H1 (cell line): ENCODE data around the gene SPOUT1. TPM values are rescaled to one million over a fixed set of nuclear protein-coding genes. Genes with fewer than 3 reads are reported as not detected.

ENCODE experiments used
- CTCF ChIA-PET: fragments of 300-600 bp; sonication (Branson Sonifier 250); formaldehyde crosslinking; loops from one replicate; lab custom pipeline; 2021; ENCODE audit not compliant: partially characterized antibody; lab: Charles Lee
- POLR2A ChIA-PET: fragments of 300-600 bp; sonication (Branson Sonifier 250); formaldehyde crosslinking; loops from one replicate; lab custom pipeline; 2021; ENCODE audit warnings: inconsistent platforms; ENCODE audit not compliant: partially characterized antibody; lab: Charles Lee
- DNase-seq, 2 experiments: peaks; one replicate each; pipeline versions ENCODE4 v3.0.0 to v3.0.0-alpha.2; 2010 to 2022; ENCODE audit warnings: low spot score in 2 of 2, low read depth in 1 of 2, mixed read lengths in 1 of 2
- FAIRE-seq: peaks from 2 replicates; lab custom pipeline; 2011; peaks lifted over from hg19 to GRCh38; lab: Jason Lieb, UNC
- H2AFZ ChIP-seq: 2 replicates; pipeline ENCODE4 v1.8.1; 2012; ENCODE audit warnings: low read length, inconsistent platforms
- H2AK5ac ChIP-seq: 2 replicates; pipeline ENCODE4 v1.6.1; 2013; ENCODE audit warnings: low read depth, low read length
- H2BK120ac ChIP-seq: replicated peaks from 2 replicates; pipeline ENCODE3; 2013; ENCODE audit warnings: low read depth, low read length, inconsistent platforms
- H2BK12ac ChIP-seq: 2 replicates; pipeline ENCODE4 v1.6.1; 2013; ENCODE audit warnings: low read depth, low read length
- H2BK15ac ChIP-seq: 2 replicates; pipeline ENCODE4 v1.6.1; 2013; ENCODE audit warnings: low read length
- H2BK20ac ChIP-seq: 2 replicates; pipeline ENCODE4 v1.6.1; 2013; ENCODE audit warnings: low read length
- H2BK5ac ChIP-seq: 2 replicates; pipeline ENCODE4 v1.6.1; 2013; ENCODE audit warnings: low read depth, low read length
- H3K14ac ChIP-seq: 2 replicates; pipeline ENCODE4 v1.6.1; 2013; ENCODE audit warnings: inconsistent platforms; ENCODE audit not compliant: insufficient read length
- H3K18ac ChIP-seq: 2 replicates; pipeline ENCODE4 v1.6.1; 2013; ENCODE audit warnings: low read length; ENCODE audit errors: extremely low read depth
- H3K23ac ChIP-seq: 2 replicates; pipeline ENCODE4 v1.6.1; 2013; ENCODE audit warnings: inconsistent platforms; ENCODE audit not compliant: insufficient read length
- H3K23me2 ChIP-seq: 2 replicates; pipeline ENCODE4 v1.6.1; 2013; ENCODE audit warnings: low read depth, low read length
- H3K27ac ChIP-seq: 2 replicates; pipeline ENCODE4 v1.6.1; 2011; ENCODE audit warnings: low read depth, low read length, inconsistent platforms
- H3K27me3 ChIP-seq, 4 experiments: replicated peaks in 1 of 4; 1 replicate in 1 of 4; 2 replicates in 3 of 4; pipeline versions ENCODE4 v1.6.1 to v1.8.1; 2011 to 2013; ENCODE audit warnings: low read length in 3 of 4, mild to moderate bottlenecking in 3 of 4, inconsistent platforms in 2 of 4, mixed read lengths in 2 of 4, moderate library complexity in 1 of 4; ENCODE audit not compliant: control insufficient read depth in 3 of 4, insufficient read depth in 3 of 4; ENCODE audit errors: extremely low read depth in 1 of 4
- H3K36me3 ChIP-seq, 4 experiments: 2 replicates each; pipeline versions ENCODE4 v1.6.1 to v1.8.1; 2011 to 2013; ENCODE audit warnings: mild to moderate bottlenecking in 4 of 4, low read length in 3 of 4, moderate library complexity in 2 of 4, control low read depth in 1 of 4, inconsistent platforms in 1 of 4; ENCODE audit not compliant: insufficient read depth in 4 of 4, control insufficient read depth in 2 of 4
- H3K4ac ChIP-seq: replicated peaks from 2 replicates; pipeline ENCODE3; 2013; ENCODE audit warnings: low read length, low read depth, mixed read lengths, inconsistent platforms; ENCODE audit not compliant: insufficient read length
- H3K4me1 ChIP-seq, 4 experiments: replicated peaks in 1 of 4; 1 replicate in 1 of 4; 2 replicates in 3 of 4; pipeline versions ENCODE4 v1.6.1 to v1.8.1; 2011 to 2013; ENCODE audit warnings: low read length in 3 of 4, inconsistent platforms in 2 of 4, mixed read lengths in 1 of 4; ENCODE audit not compliant: insufficient read depth in 4 of 4, control insufficient read depth in 3 of 4
- H3K4me2 ChIP-seq, 2 experiments: 2 replicates each; pipeline versions ENCODE4 v1.6.1 to v1.8.1; 2011 to 2013; ENCODE audit warnings: low read depth in 2 of 2, low read length in 2 of 2, control low read depth in 1 of 2, inconsistent platforms in 1 of 2, mild to moderate bottlenecking in 1 of 2; ENCODE audit not compliant: insufficient read depth in 1 of 2
- H3K4me3 ChIP-seq, 4 experiments: fragments of 200-600, 300-600 bp in 1 of 4; sonication (generic), shearing (Covaris generic), sonication (Bioruptor Twin) in 1 of 4; 2 replicates each; pipeline versions ENCODE4 v1.5.1 to v1.8.1; 2011 to 2016; ENCODE audit warnings: low read length in 4 of 4, low read depth in 3 of 4, control low read depth in 2 of 4, inconsistent platforms in 2 of 4, mild to moderate bottlenecking in 2 of 4, mixed read lengths in 1 of 4, moderate library complexity in 1 of 4; ENCODE audit not compliant: insufficient read depth in 2 of 4; ENCODE audit errors: extremely low read depth in 1 of 4
- H3K56ac ChIP-seq: replicated peaks from 2 replicates; pipeline ENCODE3; 2013; ENCODE audit warnings: low read depth, mild to moderate bottlenecking, mixed read lengths, low read length, inconsistent platforms; ENCODE audit not compliant: insufficient read length
- H3K79me1 ChIP-seq: 2 replicates; pipeline ENCODE4 v1.6.1; 2013; ENCODE audit warnings: low read depth, low read length, control low read depth
- H3K79me2 ChIP-seq, 2 experiments: 2 replicates each; pipeline versions ENCODE4 v1.6.1 to v1.8.1; 2012 to 2013; ENCODE audit warnings: low read length in 2 of 2, mild to moderate bottlenecking in 2 of 2, inconsistent platforms in 1 of 2; ENCODE audit not compliant: insufficient read depth in 2 of 2, control insufficient read depth in 1 of 2
- H3K9ac ChIP-seq, 4 experiments: replicated peaks in 1 of 4; 1 replicate in 1 of 4; 2 replicates in 3 of 4; pipeline versions ENCODE4 v1.6.1 to v1.8.1; 2011 to 2013; ENCODE audit warnings: low read depth in 3 of 4, low read length in 3 of 4, control low read depth in 2 of 4, mild to moderate bottlenecking in 2 of 4, moderate library complexity in 2 of 4, inconsistent platforms in 1 of 4; ENCODE audit errors: extremely low read depth in 1 of 4
- H3K9me3 ChIP-seq, 2 experiments: 2 replicates each; pipeline versions ENCODE4 v1.6.1 to v1.8.1; 2012 to 2013; ENCODE audit warnings: mild to moderate bottlenecking in 2 of 2, moderate library complexity in 2 of 2, control low read depth in 1 of 2, inconsistent platforms in 1 of 2, low read depth in 1 of 2, low read length in 1 of 2, mixed read lengths in 1 of 2; ENCODE audit not compliant: insufficient read depth in 2 of 2
- H4K20me1 ChIP-seq, 2 experiments: replicated peaks in 1 of 2; 2 replicates each; pipeline versions ENCODE3 to v1.8.1; 2011 to 2013; ENCODE audit warnings: inconsistent platforms in 2 of 2, low read length in 2 of 2, mild to moderate bottlenecking in 1 of 2; ENCODE audit not compliant: insufficient read depth in 2 of 2, control insufficient read depth in 1 of 2
- H4K5ac ChIP-seq: 2 replicates; pipeline ENCODE4 v1.6.1; 2013; ENCODE audit warnings: low read length, low read depth, mixed read lengths, inconsistent platforms; ENCODE audit not compliant: insufficient read length
- H4K8ac ChIP-seq: 2 replicates; pipeline ENCODE4 v1.8.0; 2013; ENCODE audit warnings: mild to moderate bottlenecking, moderate library complexity, low read length, inconsistent platforms; ENCODE audit not compliant: insufficient read depth; ENCODE audit errors: extremely low read depth
- H4K91ac ChIP-seq: replicated peaks from 2 replicates; pipeline ENCODE3; 2013; ENCODE audit warnings: low read length, mixed read lengths, inconsistent platforms; ENCODE audit not compliant: insufficient read length
- ATF3 ChIP-seq: IDR thresholded peaks from 2 replicates; pipeline ENCODE4 v1.6.1; 2011; ENCODE audit warnings: low read depth, mild to moderate bottlenecking, low read length; ENCODE audit not compliant: insufficient read depth
- BCL11A ChIP-seq, 2 experiments: IDR thresholded peaks; one replicate each; pipeline ENCODE4 v1.6.1; 2011; ENCODE audit warnings: low read depth in 2 of 2, low read length in 2 of 2, mild to moderate bottlenecking in 2 of 2
- GABPA ChIP-seq: IDR thresholded peaks from 2 replicates; pipeline ENCODE4 v1.6.1; 2011; ENCODE audit warnings: mild to moderate bottlenecking, low read length, moderate library complexity, borderline replicate concordance; ENCODE audit not compliant: insufficient read depth
- WGBS, 2 experiments: shearing (Covaris generic) in 1 of 2; methylation state at CpG; one replicate each; pipeline versions ENCODE4 v1.1.6 to v1.1.7; 2013 to 2015; ENCODE audit warnings: low lambda C conversion rate in 2 of 2, mixed read lengths in 2 of 2, inconsistent platforms in 1 of 2, low coverage in 1 of 2, missing lambda C conversion rate in 1 of 2; ENCODE audit not compliant: insufficient replicate concordance in 2 of 2, insufficient coverage in 1 of 2, insufficient read length in 1 of 2; ENCODE audit errors: extremely low coverage in 1 of 2, missing lambda C conversion rate in 1 of 2; 5-methylcytosine and 5-hydroxymethylcytosine counted together
- polyA plus RNA-seq, 7 experiments: library from polyadenylated mRNA; depleted of rRNA in 3 of 7; stranded (reverse) in 5 of 7; unstranded in 2 of 7; fragments of >200 nt in 5 of 7; fragments of 200-250 nt in 2 of 7; gene quantifications; 1 replicate in 5 of 7; 2 replicates in 1 of 7; 4 replicates in 1 of 7; pipeline versions ENCODE4 v1.2.1 to v1.2.3, GENCODE V29; 2011 to 2013; ENCODE audit warnings: missing spikeins in 2 of 7, mixed read lengths in 2 of 7
- total RNA-seq: library from RNA; stranded (reverse); fragmentation: NEBNext Ultra II Directional; extraction: Animal tissue kit (Norgen Biotek cat#: 25700); gene quantifications from 2 replicates; pipeline ENCODE4 v1.2.1, GENCODE V29; 2021

The SPOUT1 gene
- total and polyA plus RNA-seq, 2 of the 8 experiments (the other 6 are each of a cell fraction or from before 2014, with no cell fraction given), result 69.2 to 77.8 TPM

- WGBS, 2 experiments, result 89% methylated on average over 7 of the region's 7 CpGs; no CpG with 5 or more reads in 1 of the 2 experiments
- no peak overlapping the region for H3K18ac ChIP-seq
- DNase-seq (no peak), FAIRE-seq (no peak)
- no peaks in the 10 kb centered on the region for H3K79me2 ChIP-seq
- no peak overlapping the region for H2BK12ac ChIP-seq
- H3K79me1 ChIP-seq, result no peaks in the 10 kb centered on the region
- no peak overlapping the region for H3K27ac ChIP-seq
- peaks cover 5 to 15% (median 9%) of the 10 kb centered on the region in 4 experiments; a peak in 7 of 8 replicates for H3K36me3 ChIP-seq
- H4K5ac ChIP-seq, result no peak overlapping the region
- no peak overlapping the region for H3K4ac ChIP-seq
- ChIA-PET POLR2A (interaction anchor here (1.2 to 1.3 kb wide), 2 partner anchors 48 to 116 kb away, joined by 3 read pairs; no protein-coding TSS in a partner anchor), CTCF (no interaction called here)
- no peak overlapping the region for H3K56ac ChIP-seq
- H3K4me1 ChIP-seq, result no peaks in the 10 kb centered on the region
- H3K9me3 ChIP-seq, result no peaks in the 10 kb centered on the region
- no peak overlapping the region for H4K91ac ChIP-seq
- no peak overlapping the region for H3K4me2 ChIP-seq
- no peak overlapping the region for H2BK120ac ChIP-seq
- H2BK20ac ChIP-seq, result no peak overlapping the region
- H4K20me1 ChIP-seq, result no peaks in the 10 kb centered on the region
- H2BK5ac ChIP-seq, result no peak overlapping the region
- no peak overlapping the region for H3K23ac ChIP-seq
- TF ChIP-seq GABPA, result no peak
- no peak for TF ChIP-seq BCL11A (IDR thresholded peaks at IDR 0.05; ENCODE audit: low read depth in 2 of 2, low read length in 2 of 2)
- no peak for TF ChIP-seq ATF3
- H2BK15ac ChIP-seq, result no peak overlapping the region
- H3K9ac ChIP-seq, result no peak overlapping the region
- no peak overlapping the region for H2AK5ac ChIP-seq
- no peak overlapping the region for H2AFZ ChIP-seq
- H3K27me3 ChIP-seq, result no peaks in the 10 kb centered on the region
- no peak overlapping the region for H4K8ac ChIP-seq
- H3K4me3 ChIP-seq, result no peak overlapping the region
- no peaks in the 10 kb centered on the region for H3K23me2 ChIP-seq
- H3K14ac ChIP-seq, result no peak overlapping the region
Observed at GRCh38 chr9:128800061-128800460, 29.5 kb downstream of the SPOUT1 start.
